Activated effector memory CD4-positive, alpha-beta T cell treated with anti-CD3 and anti-CD28 coated beads, Interleukin-2, amount 50 U/mL, for 16 hours (primary cell): ENCODE data around the gene GRID1.
"Not testable (repeated sequence)": the region's sequence is repeated elsewhere in the genome, so short reads cannot be mapped to it uniquely, and the experiment has no call there.

Experiments
- DNase-seq: peaks from one replicate; pipeline ENCODE4 v3.0.0-alpha.2; 2020

Gene GRID1

GRCh38 chr10:85786401-85786899 is 580.1 kb downstream of the GRID1 start:
- no peak for DNase-seq

DNA sequence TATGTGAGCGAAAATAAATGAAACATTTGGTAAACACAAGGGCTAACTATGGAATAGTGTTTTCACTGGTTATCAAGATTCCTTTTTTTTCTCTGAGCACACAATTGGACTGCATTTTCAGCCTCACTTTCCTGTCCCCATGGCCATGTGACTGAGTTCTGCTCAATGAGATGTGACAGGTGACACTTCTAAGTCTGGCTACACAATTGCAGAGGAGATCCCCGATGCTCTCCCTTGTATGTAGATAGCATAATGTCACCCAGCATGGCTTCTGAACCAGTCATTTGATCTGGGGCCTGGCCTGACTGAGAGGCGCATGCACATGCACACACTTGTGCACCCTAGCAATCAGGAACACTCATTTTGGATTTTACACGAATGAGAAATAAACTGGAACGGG is 581.8 kb downstream of the GRID1 start:
- DNase-seq = no peak

GRCh38 chr10:85781404-85781803 is 585.2 kb downstream of the GRID1 start:
- no peak for DNase-seq

GRCh38 chr10:85778074-85778473 is 588.5 kb downstream of the GRID1 start:
- DNase-seq = no peak

DNA sequence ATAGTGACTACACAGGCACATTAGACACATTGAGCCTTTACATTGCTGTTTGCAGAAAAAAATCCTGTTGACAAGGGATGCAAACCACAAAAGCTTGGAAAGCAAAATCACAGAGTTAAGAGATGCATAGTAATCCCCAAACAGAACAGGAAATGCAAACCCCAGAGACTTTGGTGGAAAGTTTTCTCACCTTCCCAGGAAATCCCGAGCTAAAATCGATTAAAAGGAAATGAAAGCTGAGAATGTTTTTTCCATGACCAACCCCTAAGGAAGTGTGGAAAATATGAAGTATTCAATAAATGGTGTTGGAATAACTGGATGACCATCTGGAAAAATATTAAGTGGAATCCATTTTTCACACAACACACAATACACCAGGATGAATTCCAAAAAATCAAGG is 598.7 kb downstream of the GRID1 start:
- no peak for DNase-seq

DNA sequence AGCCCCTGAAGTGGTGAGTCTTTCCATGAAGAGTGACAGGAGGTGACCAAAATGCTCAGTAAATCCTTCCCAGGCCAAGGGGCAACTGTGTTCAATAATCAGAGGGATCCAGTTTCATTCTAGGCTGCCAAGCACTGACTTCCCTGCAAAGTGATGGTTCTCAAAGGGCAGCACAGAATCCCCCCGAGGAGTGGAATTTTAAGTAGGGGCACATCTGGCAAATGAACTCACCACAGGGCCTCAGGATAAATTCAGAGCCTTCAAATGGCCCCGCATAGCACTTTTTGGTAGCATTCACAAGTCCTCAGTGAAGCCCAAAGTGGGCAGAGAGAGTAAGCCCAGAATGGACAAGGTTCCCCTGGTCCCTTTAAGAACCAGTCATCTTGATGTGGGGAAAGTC is 602.5 kb downstream of the GRID1 start:
- no peak for DNase-seq

DNA sequence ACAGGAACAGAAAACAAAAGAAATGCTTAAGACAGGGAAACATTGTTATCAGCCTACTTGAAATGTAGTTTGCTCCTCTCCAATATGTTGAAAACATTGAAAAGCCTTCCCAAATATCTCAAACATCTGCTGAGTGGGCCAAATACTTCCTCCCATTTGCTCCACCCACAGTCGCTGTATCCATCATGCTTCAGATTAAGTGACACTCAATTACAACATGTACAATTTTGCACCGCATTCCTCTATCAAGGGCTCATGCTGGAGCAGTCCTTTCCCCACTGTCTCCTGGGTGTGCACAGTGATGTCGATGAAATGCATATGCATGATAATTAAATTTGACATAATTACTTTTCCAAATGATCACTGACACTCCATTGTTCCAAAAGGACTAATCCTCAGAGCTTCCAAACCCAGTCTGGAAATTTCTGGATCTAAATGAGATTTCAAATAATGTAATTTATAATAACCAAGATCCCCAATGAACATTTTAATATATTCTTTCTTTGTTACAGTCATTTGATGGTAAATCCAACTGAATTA is 604.6 kb downstream of the GRID1 start:
- no peak for DNase-seq

GRCh38 chr10:85741626-85742300 is 624.8 kb downstream of the GRID1 start:
- DNase-seq = no peak

GRCh38 chr10:85735997-85736396 is 630.6 kb downstream of the GRID1 start:
- DNase-seq = no peak

- no peak for DNase-seq
These were observed 631.8 kb downstream of the GRID1 start for GRCh38 chr10:85734791-85735190.

GRCh38 chr10:85724215-85724614 is 642.4 kb downstream of the GRID1 start:
- no peak for DNase-seq

GRCh38 chr10:85720931-85721590 is 645.5 kb downstream of the GRID1 start:
- no peak for DNase-seq

DNA sequence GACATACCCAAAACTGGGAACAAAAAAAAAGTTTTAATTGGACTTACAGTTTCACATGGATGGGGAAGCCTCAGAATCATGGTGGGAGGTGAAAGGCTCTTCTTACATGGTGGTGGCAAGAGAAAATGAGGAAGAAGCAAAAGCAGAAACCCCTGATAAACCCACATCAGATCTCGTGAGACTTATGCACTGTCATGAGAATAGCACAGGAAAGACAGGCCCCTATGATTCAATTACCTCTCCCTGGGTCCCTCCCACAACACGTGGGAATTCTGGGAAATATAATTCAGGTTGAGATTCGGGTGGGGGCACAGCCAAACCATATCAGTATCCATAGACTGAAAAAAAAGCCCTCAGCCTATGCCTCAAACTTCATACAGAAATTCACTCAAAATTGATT is 647.2 kb downstream of the GRID1 start:
- no peak for DNase-seq

DNA sequence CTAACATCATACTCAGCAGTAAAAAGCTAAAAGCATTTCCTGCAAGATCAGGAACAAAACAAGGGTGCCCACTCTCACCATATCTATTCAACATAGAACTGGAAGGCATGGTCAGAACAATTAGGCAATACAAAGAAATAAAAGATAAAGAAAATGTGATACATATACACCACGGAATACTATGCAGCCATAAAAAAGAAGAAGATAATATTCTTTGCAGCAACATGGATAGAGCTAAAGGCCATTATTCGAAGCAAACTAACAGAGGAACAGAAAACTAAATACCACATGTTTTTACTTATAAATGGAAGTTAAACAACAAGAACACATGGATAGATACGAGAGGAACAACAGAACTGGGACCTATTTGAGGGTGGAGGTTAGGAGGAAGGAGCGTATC is 652.7 kb downstream of the GRID1 start:
- DNase-seq = no peak

GRCh38 chr10:85702768-85703167 is 663.8 kb downstream of the GRID1 start:
- no peak for DNase-seq

- not testable (repeated sequence) for DNase-seq
These were observed 667.5 kb downstream of the GRID1 start for GRCh38 chr10:85699066-85699465.

GRCh38 chr10:85696893-85697292 is 669.7 kb downstream of the GRID1 start:
- DNase-seq = no peak

DNA sequence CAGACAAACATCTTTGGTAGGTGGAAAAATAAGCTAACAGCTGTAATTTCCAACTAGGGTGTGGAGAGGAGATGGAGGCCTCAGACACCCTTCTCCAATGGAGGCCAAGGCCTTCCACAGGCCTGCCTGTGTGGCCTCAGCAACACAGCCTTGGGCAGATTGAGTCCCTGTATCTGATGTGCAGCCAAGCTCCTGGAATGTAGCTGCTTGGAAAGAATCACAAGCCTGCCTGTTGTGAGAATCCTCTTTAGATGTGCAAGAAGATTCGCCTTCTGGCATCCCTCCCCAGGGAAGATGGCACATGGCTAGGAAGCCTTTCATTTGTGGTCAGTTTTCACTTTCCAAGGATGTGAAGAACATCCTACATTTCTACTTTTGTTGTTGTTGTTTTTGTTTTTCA is 684.0 kb downstream of the GRID1 start:
- no peak for DNase-seq

DNA sequence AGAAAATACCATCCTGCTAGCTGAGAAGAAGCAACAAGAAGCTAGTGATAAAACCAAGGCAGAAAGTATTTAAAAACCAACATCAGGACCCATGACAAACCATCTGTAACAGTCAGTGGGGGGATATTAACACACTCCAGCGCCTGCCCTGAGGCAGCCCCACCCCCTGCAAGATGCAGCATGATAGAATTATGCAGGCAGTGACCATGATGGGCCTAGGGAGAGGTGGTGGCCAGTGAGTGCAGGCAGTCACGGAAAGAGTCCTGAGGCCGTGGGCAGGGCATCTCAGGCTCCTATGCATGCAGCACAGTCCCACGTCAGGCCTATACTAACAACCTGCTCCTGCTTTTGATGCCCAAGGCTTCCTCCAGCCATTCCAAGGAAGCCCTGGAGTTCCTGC is 686.9 kb downstream of the GRID1 start:
- no peak for DNase-seq

DNA sequence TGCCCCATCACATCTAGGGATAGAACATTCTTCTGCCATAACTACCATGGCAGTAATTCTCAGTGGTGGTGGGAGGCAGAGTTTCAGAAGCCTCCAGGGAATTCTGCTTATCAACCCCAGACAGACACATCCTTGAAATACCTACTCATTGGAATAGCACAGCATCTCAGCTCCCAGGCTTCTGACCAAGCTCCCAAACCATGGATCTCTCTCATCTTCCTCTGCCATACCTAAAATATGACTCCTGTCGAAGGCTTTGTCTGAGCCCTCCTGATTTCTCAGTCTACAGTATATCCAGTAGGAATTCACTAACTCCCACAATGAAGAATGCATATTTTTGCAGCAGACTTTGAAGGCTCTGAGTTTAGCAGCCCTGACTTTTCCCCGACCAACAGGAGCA is 687.5 kb downstream of the GRID1 start:
- no peak for DNase-seq

GRCh38 chr10:85674851-85675250 is 691.7 kb downstream of the GRID1 start:
- DNase-seq = no peak

DNA sequence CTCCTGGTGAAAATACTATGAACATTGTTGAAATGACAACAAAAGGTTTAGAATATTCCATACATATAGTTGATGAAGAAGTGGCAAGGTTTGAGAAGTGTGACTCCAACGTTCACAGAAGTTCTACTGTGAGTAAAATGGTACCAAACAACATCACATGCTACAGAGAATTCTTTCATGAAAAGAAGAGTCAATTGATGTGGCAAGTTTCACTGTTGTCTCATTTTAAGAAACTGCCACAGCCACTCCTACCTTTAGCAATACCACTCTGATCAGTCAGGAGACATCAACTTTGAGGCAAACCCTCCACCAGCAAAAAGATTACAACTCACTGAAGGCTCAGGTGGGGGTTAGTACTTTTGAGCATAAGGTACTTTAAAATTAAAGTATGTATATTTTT is 693.3 kb downstream of the GRID1 start:
- no peak for DNase-seq

- DNase-seq = no peak
These were observed 695.1 kb downstream of the GRID1 start for GRCh38 chr10:85671530-85671929.

- DNase-seq = no peak
These were observed 698.1 kb downstream of the GRID1 start for GRCh38 chr10:85668522-85668921.
